Activated gamma-delta T cell (primary cell): ENCODE measurements around the gene DHX16.
A peak's percentile ranks its signal among the peaks of the same experiment; 100 is the strongest.
"Not testable (repeated sequence)": the region's sequence is repeated elsewhere in the genome, so short reads cannot be mapped to it uniquely, and the experiment has no call there.

Experiments
- DNase-seq: peaks from one replicate; lab custom pipeline; 2025; lab: John Stamatoyannopoulos, UW

Gene DHX16

DNA sequence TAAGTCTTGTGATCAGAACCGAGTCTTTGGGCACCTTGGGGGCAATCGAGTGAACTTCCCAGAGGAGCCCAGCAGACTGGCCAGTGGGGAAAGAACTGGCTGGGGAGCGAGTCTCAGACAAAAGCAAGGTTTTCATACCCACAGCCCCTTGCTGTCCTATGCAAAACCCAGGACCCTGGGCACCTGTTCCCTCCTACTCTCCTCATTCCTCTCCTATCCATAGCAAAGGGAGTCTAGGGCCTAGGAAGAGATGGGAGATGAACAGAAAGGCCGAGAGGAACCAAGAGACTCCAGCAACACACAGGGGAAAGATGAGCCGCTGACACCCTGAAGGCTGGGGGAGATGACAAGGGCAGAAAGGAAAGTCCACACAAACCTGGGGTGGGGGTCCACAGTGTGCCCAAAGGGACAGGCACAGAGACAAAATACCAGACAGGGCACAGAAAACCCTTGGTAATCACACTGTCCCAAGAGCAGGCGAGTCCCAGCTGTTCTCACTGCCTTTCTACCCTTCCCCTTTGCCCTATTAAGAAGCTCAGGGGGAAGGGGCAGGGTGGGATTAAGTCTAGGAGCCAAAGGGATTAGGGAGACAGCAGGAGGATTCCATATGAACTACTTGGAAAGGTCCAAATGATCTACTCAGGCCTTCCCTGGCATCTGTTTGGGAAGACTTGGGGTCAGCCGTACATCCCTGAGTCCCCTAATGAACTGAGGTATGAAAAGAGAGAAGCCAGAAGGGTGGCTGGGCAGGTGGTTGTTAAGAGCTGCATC is 7.1 kb upstream of the DHX16 start:
- no peak for DNase-seq

DNA sequence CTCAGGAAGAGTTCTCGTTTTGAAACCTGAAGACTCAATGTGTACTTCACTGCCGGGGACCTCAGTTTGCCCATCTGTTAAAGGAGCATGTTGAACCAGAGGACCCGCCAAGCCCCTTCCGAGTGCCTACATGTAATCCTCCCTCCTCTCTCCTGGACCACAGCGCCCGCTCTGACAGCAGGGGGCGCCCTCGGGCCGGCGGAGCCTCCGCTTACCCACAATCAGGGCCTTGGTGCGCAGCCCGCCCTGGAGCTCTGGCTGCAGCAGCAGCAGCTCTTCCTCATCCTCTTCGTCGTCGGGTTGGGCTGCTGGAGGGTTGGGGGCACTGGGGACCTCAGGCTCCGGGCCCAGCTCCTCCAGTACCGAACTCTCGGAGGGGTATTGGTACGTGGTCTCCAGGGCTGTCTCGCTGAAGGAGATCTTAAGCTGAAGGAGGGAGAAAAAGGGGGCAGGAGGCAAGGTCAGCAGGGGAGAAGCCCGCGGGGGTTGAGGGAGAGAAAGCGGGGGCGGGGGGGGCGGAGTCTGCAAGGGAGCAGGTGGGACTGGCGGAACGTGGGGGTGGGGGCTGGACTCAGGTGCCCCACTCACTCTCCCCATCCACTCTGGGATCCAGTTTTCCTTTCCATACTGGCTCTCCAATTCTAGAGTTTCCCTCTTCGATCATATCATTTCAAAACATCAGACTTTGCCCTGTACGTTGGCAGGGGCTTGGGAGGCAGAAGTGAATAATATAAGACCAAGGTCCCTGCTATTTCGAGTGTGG is 6.3 kb upstream of the DHX16 start:
- peak; percentile 85 for DNase-seq

DNA sequence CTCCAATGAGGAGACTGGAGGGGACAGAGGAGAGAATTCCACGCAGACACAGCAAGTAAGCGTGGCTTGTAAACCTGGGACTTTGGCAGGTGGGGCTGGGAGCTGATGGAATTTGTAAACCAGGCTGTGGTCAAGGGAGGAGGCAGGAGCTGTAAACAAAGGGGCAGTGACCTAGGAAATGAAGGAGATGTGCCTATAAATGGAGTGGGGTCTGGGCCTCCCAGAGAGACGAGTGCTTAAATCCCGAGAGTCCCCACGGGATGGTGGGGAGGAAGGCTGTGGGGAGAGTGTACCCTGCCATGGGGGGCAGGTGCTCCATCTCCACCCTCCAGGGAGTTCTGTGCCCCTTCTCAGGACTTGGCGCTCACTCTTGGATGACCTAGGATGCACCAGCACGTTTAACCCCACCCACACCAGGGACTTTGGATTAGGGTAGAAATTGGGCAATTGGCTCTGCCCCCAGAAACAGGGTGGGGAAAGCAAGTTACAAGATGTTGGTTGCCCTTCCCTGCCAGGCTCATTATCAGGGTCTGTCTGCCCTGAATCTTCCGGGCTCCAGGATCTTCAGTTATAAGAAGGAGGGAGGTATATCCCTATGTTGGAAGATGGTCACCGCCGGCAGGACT is 4.0 kb upstream of the DHX16 start:
- no peak for DNase-seq

DNA sequence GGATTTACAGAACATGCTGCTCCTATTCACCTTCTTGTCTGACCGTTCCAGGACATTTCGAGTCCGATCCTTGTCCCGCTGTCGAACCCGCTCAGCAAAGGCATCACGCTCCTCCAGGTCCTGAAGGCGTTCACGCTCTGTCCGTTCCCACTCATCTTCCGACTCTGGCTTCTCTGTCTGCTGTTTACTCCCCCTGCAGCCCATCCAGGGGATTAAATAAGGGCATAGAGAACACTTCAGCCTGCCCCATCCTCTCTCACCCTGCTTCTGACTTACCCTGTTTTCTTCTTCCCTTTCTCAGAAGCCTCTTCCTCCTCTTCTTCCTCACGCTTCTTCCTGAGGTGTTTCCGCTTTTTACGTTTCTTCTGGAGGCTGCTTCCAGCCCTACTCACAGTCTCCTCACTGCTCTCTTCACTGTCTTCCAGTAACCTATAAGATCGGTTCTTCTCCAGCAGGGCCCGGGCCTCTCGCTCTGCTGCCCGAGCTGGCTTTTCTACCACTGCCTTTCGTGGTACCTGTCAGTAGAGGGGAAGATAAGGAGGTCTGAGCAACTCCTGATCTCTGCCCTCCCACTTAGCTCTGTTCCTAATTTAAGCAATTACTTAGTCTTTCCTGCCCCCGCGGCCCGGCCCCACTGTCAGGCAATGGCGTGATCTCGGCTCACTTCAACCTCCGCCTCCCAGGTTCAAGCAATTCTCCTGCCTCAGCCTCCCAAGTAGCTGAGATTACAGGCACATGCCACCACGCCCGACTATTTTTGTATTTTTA is 1.9 kb downstream of the DHX16 start:
- no peak for DNase-seq

DNA sequence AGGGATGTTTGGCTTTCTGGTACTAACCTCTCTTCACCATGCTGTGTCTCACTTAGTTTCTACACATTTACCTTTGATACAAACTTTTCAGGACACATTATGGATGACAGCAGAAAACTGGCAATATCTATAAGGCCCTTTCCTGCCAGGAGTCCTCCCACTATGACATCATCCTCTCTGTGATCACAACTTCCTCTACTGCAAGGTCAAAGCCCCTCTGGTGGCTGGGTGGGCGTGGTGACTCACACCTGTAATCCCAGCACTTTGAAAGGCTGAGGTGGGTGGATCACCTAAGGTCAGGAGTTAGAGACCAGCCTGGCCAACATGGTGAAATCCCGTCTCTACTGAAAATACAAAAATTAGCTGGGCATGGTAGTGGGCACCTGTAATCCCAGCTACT is 6.5 kb downstream of the DHX16 start:
- DNase-seq, result not testable (repeated sequence)

DNA sequence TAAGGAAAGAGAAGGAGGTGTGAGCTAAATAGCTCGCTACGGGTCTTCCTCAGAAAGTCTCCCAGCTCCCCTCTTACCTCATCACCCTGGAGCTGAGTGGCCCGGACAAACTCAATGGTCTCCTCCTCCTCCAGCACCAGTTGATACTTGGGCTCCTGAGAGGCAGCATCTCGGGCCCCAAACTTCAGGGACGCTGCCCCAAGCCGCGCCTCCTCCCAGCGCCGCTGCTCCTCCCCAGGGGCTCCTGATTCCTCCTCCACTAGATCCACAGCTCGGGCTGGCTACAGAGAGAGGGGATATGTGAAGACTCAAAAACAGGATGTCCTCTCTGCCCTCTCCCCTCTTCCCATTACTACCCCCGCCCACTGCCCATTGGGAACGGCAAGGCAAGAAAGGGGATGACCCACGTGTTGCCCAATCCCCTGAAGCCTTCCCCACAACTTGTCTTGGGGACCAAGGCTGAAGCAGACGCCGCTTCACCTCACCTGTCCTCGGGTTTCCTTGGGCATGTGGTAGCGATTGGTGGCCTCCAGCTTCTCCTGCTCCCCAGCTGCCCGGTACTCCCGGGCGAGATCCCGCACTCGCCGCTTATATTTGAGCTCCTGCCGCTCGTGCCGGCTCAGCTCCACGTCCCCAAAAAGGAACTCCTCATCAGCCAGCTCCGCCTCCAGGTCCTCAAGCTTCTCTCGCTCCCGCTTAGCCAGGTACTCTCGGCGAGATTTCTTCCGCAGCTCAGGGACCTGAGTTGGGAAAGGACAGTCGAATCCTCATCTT is 7.6 kb downstream of the DHX16 start:
- DNase-seq, result no peak

DNA sequence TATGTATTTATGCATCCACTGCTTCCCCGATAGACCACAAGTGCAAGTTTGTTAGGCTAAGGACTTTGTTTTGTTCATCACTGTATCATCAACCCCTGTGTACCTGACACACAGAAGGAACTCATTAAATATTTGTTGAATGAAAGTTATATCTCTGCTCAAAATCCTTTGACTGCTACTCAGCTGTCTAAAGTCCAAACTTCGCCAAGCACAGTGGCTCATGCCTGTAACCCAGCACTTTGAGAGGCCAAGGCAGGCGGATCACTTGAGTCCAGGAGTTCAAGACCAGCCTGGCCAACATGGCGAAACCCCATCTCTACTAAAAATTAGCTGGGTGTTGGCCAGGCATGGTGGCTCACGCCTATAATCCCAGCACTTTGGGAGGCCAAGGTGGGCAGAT is 14.9 kb downstream of the DHX16 start:
- not testable (repeated sequence) for DNase-seq

DNA sequence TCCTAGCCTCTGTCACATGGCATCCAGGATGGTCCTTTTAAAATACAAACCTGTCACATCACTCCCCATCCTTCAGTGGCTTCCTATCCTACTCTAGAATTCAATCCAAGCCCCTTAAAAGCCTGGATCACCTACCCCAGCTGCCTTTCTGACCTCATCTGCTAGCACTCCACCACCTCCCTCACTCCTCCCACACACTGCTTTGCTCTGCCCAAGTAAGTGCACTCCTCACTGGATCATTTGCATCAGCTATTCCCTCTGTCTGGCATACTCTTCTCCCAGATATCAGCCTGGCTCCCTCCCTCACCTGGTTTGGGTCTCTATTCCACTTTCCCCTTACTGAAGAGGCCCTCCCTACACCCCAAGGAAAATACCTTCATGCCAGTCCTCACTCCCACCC is 15.4 kb downstream of the DHX16 start:
- no peak for DNase-seq

DNA sequence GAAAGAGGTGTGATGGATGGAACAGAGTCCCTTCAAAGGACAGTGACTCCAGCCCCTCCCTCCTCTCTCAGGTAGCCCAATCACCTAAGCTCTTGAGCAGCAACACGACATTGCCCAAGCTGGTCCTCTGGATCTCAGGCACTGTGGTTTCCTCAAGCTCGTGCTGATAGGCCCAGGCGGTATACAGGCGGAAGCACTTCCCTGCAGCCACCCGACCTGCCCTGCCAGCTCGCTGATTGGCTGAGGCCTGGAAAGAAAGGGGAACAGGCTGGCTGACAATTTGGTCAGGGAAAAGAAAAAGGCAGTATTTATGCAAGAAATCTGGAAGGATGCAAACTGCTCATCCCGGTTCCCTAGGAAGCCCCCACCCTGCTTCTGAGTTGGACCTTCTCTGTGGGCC is 16.3 kb downstream of the DHX16 start:
- no peak for DNase-seq

DNA sequence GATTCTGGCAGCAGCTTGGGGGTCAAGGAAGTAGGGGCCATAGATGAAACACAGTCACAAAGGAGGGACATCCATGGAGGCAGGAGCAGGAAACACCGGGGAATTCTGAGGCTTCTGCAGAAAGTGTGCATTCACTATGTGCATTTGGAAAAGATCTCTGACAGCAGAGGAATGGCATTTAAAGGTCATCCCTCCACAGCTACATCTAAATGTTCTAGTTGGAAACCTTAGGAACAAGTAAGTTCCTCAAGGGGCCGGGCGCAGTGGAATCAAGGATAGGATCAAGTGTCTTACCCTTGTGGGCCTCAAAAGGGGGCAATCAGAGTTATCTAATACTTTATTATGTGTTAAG is 17.1 kb downstream of the DHX16 start:
- DNase-seq, result no peak

DNA sequence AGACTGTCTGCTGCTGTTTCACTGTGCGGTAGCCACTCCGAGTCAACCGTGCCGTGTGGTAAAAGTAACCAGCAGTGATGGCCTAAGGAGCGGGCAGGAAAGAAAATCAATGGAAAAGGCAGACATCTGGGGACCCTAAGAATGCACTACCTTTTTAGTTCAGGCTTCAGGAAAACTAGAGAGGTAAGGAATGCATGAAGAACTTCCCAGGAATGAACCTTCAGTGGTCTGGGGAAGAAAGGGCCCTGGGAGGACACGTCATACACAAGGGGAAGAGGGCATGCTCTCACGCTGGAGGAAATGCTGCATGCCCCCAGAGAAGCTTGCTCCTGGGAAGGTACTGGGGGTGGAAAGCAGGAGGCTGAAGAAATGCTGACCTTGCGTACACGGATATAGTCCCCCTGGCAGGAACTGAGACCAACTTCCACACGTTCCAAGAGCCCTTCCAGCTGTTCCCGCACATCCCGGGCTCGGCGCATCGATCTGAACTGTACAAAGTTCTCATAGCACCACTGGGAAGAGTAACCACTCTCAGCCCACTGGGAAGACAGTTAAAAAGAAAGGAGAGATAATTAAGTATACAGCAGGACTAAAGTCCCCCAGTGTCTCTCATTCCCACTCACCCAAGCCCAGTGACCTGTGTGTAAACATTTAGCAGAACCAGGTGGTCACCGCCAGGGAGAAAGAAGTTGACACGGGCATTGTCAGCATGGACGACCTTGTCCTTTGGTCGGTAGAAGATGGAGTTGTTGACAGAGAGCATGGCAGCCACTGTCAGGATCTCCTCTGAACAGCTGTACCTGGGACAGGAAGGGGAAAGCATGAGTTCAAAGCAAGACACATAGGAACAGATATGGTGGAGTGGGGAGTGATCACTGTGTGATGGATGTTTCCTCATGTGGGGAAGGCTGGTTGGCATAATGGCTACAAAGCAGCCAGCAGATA is 17.7 kb downstream of the DHX16 start:
- no peak for DNase-seq

DNA sequence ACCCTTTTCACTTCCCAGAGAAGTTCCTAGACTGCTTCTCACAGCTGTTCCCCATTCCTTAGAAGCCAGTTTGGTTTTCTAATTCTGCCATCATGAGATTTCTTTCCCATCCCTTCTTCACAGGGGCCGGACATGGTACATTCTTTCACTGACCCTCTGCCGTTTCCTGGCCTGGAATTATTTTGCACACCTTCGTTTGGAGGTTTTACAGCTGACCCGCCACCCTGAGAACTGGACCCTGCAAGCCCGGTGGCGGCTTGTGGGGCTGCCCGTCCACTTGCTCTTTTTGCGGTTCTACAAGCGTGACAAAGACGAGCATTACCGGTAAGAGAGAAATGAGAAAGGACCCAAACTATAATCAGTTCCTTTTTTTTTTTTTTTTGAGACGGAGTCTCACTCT is 21.7 kb downstream of the DHX16 start:
- DNase-seq, result no peak

DNA sequence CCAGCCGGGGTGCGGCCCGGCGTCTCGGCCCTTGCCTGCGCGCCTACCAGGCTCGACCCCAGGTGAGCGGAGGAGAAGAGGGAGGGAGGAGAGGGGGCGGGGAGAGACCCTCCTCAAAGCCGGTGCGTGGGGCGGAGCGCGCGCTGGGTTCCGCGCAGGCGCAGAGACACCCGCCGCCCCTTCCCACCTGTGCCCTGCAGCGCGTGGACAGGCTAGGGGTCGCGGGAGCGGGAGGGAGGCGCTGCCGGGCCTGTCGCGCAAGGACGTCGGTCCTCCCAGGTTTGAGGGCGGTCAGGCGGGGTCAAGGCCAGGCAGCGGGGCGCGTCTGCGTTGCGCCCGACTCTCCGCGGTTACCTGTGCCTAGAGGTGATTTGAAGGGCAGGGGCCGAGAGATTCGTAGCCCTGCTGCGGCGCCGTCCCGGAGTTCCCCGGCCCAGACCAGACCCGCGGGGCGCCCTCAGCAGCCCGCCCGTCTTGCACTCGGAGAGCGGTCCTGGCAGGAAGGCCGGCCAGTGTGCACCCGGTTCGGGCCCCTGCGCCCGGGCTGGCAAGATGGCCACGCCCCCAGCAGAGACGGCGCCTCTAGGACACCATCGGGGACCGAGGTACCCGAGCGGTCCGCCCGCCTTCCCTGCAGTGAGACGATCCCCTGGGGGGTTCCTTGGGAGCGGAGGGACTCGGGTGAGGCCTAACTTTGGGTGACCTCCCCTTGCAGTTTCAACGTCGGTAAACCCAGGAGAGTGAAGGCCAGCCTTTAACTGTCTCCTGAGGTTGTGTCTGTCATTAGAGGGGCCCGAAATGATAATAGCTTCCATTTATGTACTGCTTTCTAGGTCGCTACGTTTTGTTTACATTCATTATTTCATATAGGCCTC is 25.3 kb downstream of the DHX16 start:
- DNase-seq, result peak; percentile 63

DNA sequence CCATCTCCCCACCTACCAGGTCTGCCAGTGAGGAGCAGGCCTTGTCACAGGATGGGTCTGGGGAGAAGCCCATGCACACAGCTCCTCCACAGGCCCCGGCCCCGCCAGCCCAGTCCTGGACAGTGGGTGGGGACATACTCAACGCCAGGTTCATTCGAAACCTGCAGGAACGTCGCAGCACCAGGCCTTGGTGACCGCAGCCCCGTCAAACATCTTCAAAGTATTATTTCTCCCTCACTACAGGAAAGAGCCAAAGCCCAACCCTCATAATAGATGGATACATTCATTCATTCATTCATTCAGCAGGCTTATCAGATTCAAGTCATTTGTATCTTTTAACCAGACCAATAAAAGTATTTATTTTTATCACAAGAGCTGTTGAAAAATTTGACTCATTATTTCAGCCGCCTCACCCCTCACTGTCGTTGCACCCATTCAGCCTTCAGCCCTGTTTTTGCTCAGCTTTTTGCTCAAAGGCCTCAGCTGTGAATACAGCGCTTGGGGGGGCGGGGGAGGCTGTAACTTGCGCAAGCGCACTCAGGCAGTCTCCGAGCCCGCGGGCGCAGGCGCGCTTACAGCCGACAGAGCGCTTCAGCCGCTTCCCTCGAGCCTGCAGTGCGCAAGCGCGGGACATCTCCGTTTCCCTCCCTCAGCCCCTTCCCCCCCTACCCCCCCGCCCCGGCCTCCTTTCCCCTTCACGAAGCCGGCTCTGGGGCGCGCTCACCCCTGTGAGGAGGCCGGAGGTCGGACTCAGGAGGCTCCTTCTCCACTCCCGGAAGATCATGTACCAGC is 26.2 kb downstream of the DHX16 start, which contains the start of gene C6orf136:
Gene C6orf136 (plus strand): TSS at position 684 of the 792 bp plus-strand sequence. CDS start 99 bp downstream, at position 783.
- peak; percentile 90 for DNase-seq

DNA sequence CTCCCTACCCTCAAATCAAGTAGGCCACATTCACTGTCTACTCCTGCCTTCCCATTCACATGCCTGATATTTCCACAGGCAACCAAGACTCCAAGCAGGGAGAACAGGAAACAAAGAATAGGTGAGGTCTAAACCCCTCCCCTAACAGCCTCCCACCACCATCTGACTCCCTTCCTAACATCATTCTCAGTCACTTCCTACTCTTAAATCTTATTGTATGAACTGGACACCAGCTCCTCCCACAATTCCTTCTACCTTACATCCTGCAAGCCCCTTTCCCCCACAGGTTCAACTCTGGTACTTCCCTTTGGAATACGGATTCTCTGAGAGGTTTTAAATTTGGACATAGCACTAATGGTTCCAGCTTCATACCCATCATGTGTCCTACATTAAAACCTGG is 26.8 kb downstream of the DHX16 start:
- no peak for DNase-seq

DNA sequence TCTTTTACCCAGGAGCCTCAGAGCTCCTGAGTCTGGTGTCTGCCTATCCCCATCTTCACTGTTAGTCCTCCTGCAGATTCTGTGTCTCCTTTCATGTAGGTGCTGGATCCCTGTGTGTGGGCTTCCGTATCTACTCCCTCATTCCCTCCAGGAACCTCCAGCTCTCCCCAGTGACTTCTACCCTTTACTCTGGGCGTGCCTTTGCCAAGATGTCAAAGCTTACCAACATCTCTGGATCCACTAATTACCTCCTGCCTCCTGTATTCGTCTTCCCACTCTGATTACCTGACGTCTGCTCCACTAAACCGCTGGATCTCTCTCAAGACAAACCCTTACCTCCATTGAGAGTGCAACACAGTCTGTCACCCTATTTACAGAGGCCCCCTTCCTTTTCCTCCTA is 28.0 kb downstream of the DHX16 start:
- no peak for DNase-seq

DNA sequence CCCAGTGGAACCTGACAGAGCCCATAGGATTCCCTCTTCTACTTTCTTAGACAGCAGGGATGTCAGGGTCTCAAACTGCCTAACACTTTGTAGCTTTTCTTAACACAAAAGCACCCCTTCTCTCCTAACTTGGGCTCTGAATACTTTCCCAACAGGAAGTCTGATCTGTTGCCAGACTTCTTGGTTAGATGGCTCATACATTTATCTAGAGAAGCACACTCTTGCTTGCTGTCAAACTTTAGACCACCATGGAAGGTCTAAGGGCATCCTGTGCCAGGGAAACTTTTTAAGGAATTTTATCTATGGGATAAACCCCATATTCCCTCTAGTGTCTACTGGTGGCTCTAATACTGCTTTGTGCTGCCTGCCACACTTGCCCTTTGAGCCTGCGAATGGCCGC is 29.1 kb downstream of the DHX16 start:
- no peak for DNase-seq

DNA sequence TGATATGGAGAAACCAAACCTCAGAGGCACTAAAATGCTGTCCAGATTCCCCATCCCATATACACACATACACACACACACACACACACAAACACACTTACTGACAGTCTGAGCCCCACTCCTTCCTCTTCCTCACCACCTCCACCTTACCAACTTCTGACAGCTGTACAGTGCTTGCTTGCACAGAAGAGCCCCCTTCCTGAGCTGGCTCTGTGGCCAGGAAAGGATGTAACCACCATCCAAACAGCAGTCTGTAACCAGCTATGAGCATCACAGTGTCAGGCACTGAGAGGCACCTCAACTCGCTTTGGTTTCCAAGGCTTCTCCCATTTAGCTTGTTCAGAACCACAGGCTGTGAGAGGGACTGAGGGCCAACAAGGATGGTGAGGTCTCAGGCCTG is 31.8 kb downstream of the DHX16 start:
- no peak for DNase-seq
